ENCODE results near the gene SBF2.

Gene SBF2

DNA sequence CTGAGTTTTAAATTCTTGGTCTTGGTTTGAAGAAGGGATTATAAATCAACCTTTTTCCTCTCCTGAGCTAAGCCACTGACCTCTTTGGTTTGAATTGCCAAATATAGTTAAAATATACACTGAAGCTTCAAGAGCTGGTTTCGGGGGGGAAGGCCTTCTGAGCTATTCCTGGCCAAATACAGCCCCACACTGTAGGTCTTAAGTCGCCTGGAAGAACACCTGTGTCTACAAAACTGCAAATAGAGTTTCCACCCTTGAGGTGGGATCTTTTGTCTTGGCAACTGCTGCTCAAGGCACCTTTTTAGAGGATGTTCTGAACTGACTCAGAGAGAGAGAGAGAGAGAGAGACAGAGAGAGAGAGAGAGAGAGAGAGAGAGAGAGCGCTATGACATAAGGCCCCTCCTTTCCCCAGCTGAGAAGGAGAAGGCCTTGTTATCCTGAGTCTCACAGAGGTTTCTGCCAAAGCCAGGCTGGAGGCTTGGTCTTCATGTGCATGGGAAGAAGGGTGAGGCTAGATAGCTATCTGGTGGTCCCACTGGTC is 16.4 kb upstream of the SBF2 start:
- Histone ChIP-seq H3K4me1 (peaks cover 3% of the 10 kb centered on the region), H3K36me3 (replicated peaks) (peaks cover 9% of the 10 kb centered on the region), H3K4me3 (no peak overlapping the region), H3K9me3 (no peaks in the 10 kb centered on the region), H3K27me3 (ENCODE audit: low read depth) (no peaks in the 10 kb centered on the region)
- in situ Hi-C loops (cut with MboI; ENCODE audit: low sequenced_read_pairs), result loop anchor here (25.0 kb wide), 3 partner anchors 323 to 698 kb away; no protein-coding TSS in a partner anchor
- DNase-seq (ENCODE audit: low spot score in 2 of 2), result no peak

DNA sequence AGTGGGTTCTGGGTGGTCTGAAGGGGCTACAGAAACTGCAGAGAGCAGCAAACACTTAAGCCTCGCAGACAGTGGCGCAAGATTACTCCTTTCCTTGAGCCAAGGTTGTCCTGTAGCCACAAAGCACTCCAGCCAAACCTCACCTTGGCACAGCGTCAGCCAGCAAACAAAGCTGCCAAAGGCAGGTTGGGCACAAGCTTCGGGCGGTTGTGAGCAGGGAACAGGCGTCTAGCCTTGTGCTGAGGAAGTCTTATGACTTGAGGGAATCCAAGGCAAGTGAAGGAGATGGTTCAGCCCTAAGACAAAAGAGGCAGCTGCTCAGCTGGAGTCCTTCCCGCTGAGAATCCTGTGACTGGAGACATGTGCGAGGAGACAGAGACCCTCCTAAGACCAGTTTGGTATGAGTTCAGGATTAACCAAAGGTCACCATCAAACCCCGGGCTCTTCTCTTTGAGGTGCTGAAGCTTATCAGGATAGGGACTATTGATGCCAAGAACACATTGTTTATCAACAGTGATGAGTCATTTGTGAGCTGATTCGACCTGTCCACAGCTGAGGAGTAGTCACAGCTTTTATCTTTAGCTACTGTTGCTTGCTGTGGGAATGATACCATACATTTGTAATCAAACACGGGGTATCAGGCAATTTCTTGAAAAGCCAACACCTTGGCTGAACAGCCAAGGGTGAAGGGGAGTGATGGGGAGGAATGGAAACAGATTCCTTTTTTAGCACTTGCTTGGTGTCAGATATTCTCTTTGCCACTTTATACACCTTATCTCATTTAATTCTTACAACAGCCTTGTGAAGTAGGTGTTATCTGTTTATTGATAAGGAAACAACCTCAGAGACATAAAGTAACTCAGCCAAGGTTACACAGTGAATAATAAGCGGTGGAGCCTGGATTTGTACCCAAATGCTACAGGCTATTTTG is 15.4 kb upstream of the SBF2 start:
- Histone ChIP-seq H3K27me3 (ENCODE audit: low read depth) (no peaks in the 10 kb centered on the region), H3K4me3 (no peak overlapping the region), H3K36me3 (replicated peaks) (peaks cover 9% of the 10 kb centered on the region), H3K4me1 (peaks cover 3% of the 10 kb centered on the region), H3K9me3 (no peaks in the 10 kb centered on the region)
- DNase-seq (ENCODE audit: low spot score in 2 of 2), result no peak
- in situ Hi-C loops (cut with MboI; ENCODE audit: low sequenced_read_pairs), result loop anchor here (10.0 to 25.0 kb wide), 4 partner anchors 322 to 697 kb away; no protein-coding TSS in a partner anchor

DNA sequence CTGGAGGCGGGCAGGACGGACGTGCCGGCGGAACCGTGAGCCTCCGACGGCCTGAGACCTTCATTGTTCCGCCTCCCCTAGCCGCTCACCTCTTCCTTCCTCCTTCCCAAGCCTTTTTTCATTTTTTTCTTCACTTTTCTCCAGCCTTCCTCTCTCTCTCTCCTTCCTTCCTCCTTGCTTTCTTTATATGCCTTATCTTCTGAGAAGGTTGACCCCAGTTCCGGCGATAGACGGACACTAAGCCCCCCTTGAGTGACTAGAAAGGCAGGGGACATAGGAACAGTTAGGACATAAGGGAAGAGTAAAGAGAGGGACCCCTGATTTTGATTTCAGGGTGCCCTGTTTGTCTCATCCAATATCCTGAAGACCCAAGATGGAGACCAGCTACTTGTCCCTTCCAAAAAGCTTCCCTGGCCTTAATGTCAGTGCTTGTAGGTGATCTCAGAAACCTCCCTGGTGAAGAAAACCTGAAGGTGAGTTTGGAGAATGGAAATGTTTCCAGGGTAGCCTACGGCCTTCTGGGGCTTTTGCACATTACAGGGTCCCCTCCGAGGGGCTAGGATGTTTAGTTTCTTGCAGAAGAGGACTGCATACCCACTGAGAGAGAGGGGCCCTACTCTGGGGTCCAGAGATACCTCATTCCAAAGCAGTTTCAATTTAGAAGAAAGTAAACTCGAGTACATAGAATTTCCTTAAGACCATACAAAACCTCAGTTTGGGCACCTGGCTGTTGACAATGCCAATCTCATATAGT is 14.4 kb upstream of the SBF2 start:
- DNase-seq (ENCODE audit: low spot score in 2 of 2), result no peak
- Histone ChIP-seq H3K4me1 (peaks cover 3% of the 10 kb centered on the region), H3K4me3 (peak overlapping the region; percentile 67), H3K36me3 (replicated peaks) (peaks cover 9% of the 10 kb centered on the region), H3K9me3 (no peaks in the 10 kb centered on the region), H3K27me3 (ENCODE audit: low read depth) (no peaks in the 10 kb centered on the region)
- in situ Hi-C loops (cut with MboI; ENCODE audit: low sequenced_read_pairs), result loop anchor here (10.0 to 25.0 kb wide), 4 partner anchors 321 to 696 kb away; no protein-coding TSS in a partner anchor

GRCh38 chr11:10307400-10308200 is 13.6 kb upstream of the SBF2 start:
- peak overlapping the region; percentile 67 for H3K4me3 ChIP-seq
- no peaks in the 10 kb centered on the region for H3K27me3 ChIP-seq (ENCODE audit: low read depth)
- no peaks in the 10 kb centered on the region for H3K9me3 ChIP-seq
- in situ Hi-C loops (cut with MboI; ENCODE audit: low sequenced_read_pairs), result loop anchor here (10.0 to 25.0 kb wide), 4 partner anchors 320 to 695 kb away; no protein-coding TSS in a partner anchor
- DNase-seq (ENCODE audit: low spot score in 2 of 2), result peak; percentile 75 to 87
- H3K4me1 ChIP-seq, result peaks cover 3% of the 10 kb centered on the region
- H3K36me3 ChIP-seq (replicated peaks), result peaks cover 9% of the 10 kb centered on the region

GRCh38 chr11:10307022-10307399 is 13.0 kb upstream of the SBF2 start:
- H3K27me3 ChIP-seq (ENCODE audit: low read depth), result no peaks in the 10 kb centered on the region
- in situ Hi-C loops (cut with MboI; ENCODE audit: low sequenced_read_pairs), result loop anchor here (10.0 to 25.0 kb wide), 4 partner anchors 320 to 695 kb away; no protein-coding TSS in a partner anchor
- peak in 1 of 2 experiments; percentile 45 for DNase-seq (ENCODE audit: low spot score in 2 of 2)
- H3K9me3 ChIP-seq, result no peaks in the 10 kb centered on the region
- H3K4me3 ChIP-seq, result peak overlapping the region; percentile 67
- H3K4me1 ChIP-seq, result peaks cover 8% of the 10 kb centered on the region
- peaks cover 9% of the 10 kb centered on the region for H3K36me3 ChIP-seq (replicated peaks)

GRCh38 chr11:10305964-10306918 is 12.2 kb upstream of the SBF2 start:
- peak in 1 of 2 experiments; percentile 57 for DNase-seq (ENCODE audit: low spot score in 2 of 2)
- Histone ChIP-seq H3K27me3 (ENCODE audit: low read depth) (no peaks in the 10 kb centered on the region), H3K4me3 (peak overlapping the region; percentile 67), H3K4me1 (peaks cover 15% of the 10 kb centered on the region), H3K9me3 (no peaks in the 10 kb centered on the region), H3K36me3 (replicated peaks) (peaks cover 9% of the 10 kb centered on the region)
- in situ Hi-C loops (cut with MboI; ENCODE audit: low sequenced_read_pairs), result loop anchor here (10.0 to 25.0 kb wide), 4 partner anchors 319 to 694 kb away; no protein-coding TSS in a partner anchor

- H3K9me3 ChIP-seq, result no peaks in the 10 kb centered on the region
- peak in 1 of 2 experiments; percentile 68 for DNase-seq (ENCODE audit: low spot score in 2 of 2)
- peaks cover 15% of the 10 kb centered on the region for H3K4me1 ChIP-seq
- in situ Hi-C loops (cut with MboI; ENCODE audit: low sequenced_read_pairs), result loop anchor here (10.0 to 25.0 kb wide), 4 partner anchors 318 to 693 kb away; no protein-coding TSS in a partner anchor
- peak overlapping the region; percentile 67 for H3K4me3 ChIP-seq
- no peaks in the 10 kb centered on the region for H3K27me3 ChIP-seq (ENCODE audit: low read depth)
- H3K36me3 ChIP-seq (replicated peaks), result peaks cover 9% of the 10 kb centered on the region
Measured at GRCh38 chr11:10305262-10305963, 11.4 kb upstream of the SBF2 start.

GRCh38 chr11:10304495-10305261 is 10.7 kb upstream of the SBF2 start, which contains the start of gene ADM:
Gene ADM (plus strand): TSS chr11:10305073. CDS start chr11:10305701, 628 bp downstream.
- Histone ChIP-seq H3K36me3 (replicated peaks) (peaks cover 13% of the 10 kb centered on the region), H3K4me3 (peak within 1 kb of the TSS; percentile 67), H3K4me1 (peaks cover 15% of the 10 kb centered on the region), H3K27me3 (ENCODE audit: low read depth) (no peaks in the 10 kb centered on the region), H3K9me3 (no peaks in the 10 kb centered on the region)
- in situ Hi-C loops (cut with MboI; ENCODE audit: low sequenced_read_pairs), result loop anchor here (10.0 to 25.0 kb wide), 4 partner anchors 317 to 692 kb away; no protein-coding TSS in a partner anchor
- peak; percentile 83 to 96 for DNase-seq (ENCODE audit: low spot score in 2 of 2)

DNA sequence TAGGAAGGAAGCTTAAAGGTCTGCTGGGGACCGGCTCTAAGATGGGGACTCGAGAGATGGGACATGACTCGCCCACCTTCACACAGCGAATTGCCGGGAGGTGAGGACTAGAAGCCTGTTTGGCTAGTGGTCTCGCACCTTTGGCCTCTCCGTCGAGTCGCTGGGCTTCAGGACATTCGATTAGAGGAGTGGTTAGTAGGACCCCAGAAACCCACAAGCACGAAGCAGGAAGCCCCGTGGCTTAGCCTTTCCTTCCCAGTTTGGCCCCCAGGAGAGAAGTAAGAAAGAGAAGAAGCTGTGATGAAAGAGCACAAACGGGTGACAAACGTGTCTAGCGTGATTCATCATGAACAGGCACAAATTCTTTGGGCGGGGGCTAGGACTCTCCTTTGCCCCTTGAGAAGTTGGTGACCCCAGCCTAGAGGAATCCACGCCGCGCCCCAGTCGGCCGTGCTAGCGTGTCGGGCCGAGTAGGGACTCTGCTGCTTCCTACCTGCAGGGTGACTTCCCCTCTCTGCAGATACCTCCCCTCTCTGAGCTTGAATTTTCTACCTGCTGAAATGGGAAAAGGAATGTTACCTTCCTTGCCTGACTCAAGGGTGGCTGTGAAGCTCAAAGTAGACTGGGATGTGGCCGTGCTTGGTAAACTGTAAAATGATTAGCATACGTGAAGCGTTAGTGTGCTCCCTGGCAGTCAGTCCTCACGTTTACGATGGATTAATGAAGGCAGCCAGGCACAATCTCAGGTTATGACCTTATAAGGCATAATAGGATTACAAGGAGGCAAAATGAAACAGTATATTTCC is 9.7 kb upstream of the SBF2 start:
- Histone ChIP-seq H3K27me3 (ENCODE audit: low read depth) (no peaks in the 10 kb centered on the region), H3K9me3 (no peaks in the 10 kb centered on the region), H3K4me1 (peaks cover 15% of the 10 kb centered on the region), H3K36me3 (replicated peaks) (peaks cover 14% of the 10 kb centered on the region), H3K4me3 (peak overlapping the region; percentile 67)
- peak; percentile 72 to 94 for DNase-seq (ENCODE audit: low spot score in 2 of 2)
- in situ Hi-C loops (cut with MboI; ENCODE audit: low sequenced_read_pairs), result loop anchor here (10.0 to 25.0 kb wide), 4 partner anchors 316 to 691 kb away; no protein-coding TSS in a partner anchor
